ENCODE data around the gene DNAI1. TPM values are rescaled to one million over a fixed set of nuclear protein-coding genes. Genes with fewer than 3 reads are reported as not detected.

Gene DNAI1
- total RNA-seq, 4 donors from 2014 or later, result 0.51 TPM; not detected in 3

DNA sequence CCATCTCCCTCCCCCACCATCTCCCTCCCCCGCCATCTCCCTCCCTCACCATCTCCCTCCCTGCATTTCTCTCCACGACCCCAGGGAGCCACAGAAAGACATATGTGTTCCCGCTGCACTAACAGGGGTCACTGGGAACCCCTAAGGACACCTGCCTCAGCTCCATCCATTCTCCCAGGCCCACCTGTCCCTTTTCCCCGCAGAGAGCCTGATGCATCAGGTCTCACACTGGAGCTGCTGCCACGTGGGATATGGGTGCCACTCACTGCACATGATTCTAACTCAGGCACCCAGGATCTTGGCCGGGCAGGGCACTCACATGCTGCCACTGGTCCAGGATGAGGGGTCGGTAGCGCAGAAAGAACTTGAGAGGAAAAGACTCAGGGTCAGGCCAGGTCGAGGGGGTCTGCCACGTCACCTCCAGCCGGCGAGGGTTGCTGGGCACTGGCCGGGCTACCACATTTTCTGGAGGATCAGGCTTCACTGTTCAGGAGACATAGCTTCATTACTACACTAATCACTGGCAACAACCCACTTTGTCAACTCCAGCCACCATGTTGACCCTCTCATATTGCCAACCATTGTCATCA is 97.4 kb downstream of the DNAI1 start:
- TF ChIP-seq, protein P1, sequence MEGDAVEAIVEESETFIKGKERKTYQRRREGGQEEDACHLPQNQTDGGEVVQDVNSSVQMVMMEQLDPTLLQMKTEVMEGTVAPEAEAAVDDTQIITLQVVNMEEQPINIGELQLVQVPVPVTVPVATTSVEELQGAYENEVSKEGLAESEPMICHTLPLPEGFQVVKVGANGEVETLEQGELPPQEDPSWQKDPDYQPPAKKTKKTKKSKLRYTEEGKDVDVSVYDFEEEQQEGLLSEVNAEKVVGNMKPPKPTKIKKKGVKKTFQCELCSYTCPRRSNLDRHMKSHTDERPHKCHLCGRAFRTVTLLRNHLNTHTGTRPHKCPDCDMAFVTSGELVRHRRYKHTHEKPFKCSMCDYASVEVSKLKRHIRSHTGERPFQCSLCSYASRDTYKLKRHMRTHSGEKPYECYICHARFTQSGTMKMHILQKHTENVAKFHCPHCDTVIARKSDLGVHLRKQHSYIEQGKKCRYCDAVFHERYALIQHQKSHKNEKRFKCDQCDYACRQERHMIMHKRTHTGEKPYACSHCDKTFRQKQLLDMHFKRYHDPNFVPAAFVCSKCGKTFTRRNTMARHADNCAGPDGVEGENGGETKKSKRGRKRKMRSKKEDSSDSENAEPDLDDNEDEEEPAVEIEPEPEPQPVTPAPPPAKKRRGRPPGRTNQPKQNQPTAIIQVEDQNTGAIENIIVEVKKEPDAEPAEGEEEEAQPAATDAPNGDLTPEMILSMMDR (IDR thresholded peaks at IDR 0.05; ENCODE audit: low read depth), result no peak

DNA sequence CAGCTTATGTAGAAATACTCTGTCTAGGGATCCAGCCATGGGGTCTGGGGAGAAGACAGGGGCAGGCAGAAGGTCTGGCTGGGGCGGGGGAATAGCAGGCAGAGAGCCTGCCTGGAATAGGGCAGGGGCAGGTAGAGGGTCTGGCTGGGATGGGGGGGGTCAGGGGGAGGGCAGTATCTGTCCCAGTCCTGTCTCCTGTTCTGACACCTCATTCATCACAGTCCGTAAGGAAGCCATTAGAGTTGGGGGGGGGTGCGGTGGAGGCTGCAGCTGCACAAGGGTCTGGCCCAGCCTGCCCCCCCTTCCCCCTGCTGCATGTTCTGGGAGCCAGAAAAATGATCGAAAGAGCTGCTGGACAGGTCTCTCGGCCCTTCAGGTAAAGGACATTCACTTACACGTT is 98.3 kb downstream of the DNAI1 start:
- TF ChIP-seq, protein P1 (IDR thresholded peaks at IDR 0.05; ENCODE audit: low read depth), result no peak

DNA sequence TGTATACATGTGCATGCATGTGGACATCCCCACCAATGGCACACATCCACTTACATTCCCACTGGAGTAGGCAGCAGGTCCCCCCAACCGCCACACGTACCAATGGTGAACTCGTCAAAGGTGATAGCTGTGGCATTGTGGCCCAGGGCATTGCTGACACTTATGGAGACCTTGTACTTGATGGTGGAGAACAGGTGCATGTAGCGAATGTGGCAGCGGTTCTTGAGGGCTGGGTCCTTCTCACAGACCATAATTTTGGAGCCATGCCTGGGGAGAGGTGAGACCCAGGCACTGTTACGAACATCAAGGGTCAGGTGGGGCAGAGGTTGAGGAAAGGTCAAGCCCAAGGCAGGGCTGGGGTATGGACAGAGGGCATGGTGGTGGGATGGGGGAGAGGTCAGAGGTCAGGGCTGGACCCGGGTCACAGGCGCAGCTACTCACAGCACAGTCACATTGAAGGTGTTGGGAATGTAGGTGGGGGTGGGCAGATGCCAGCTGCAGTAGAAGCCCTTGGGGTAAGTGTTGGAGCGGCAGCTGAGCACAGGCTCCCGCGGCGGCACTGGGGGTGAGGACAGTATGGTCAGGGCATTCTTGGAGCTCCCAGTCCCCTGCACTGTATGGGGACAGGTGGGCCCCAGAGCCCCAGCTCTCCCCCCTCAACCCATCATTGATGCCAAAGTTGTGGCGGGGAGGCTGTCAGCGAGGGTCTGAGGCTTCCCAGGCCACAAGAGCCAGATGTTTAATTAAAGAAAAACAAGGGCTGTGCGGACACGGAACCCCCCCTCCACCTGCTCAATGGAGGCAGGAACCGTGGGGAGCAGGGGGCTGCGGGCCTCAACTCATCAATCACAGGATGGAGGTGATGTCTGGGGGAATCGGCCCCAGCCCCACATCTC is 99.1 kb downstream of the DNAI1 start:
- TF ChIP-seq, protein P1 (IDR thresholded peaks at IDR 0.05; ENCODE audit: low read depth), result no peak

DNA sequence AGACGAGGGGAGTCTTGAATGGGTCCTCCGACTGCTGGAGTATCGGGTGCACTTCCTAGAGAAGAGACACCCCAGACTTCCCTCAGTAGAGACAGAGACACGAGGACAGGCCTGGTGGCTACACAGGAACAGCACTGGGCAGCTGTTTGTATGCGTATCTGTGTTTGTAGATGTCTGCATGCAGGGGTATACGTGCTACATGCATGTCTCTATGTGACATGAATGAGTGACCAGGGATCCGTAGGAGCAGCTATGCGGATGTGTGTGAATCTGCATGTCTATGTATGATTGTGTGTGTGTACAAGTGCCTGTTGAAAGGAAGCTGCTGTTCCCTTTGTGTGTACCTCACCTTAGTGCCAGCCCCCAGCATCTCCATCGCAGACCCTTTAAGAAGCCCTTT is 99.8 kb downstream of the DNAI1 start:
- TF ChIP-seq, protein P1 (IDR thresholded peaks at IDR 0.05; ENCODE audit: low read depth), result no peak

DNA sequence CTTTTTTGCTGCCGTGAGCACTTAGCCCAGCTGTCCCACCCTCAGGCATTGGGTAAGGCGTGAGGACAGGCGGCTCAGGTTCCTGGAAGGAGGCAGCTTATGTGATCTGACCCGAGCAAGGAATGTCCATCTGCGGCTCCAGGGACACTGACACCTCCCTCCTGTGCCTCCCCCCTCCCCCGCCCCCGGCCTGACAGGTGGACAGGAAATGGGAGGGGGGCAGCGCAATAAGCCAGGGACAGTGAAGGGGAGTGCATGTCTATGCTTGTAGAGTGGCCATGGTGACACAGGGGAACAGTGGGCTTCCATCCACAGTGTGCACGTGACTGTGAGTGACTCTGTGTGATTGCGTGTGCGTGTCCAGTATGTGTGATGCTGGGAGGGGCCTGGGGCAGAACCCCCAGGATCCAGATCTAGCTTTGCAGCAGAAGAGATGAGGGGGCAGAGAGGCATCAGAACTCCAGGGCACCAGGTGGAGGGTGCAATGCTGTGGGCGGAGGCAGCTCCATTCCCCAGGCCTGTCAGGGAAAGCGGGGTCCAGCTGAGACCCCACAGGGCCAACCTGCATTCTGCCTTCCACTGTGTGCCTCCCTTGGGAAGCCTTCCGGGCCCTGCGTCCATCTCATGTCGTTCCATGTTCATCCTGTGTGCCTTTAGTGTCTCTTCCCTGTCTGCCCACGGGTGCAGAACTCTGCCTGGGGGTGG is 100.5 kb downstream of the DNAI1 start:
- TF ChIP-seq, protein P1 (IDR thresholded peaks at IDR 0.05; ENCODE audit: low read depth), result no peak

DNA sequence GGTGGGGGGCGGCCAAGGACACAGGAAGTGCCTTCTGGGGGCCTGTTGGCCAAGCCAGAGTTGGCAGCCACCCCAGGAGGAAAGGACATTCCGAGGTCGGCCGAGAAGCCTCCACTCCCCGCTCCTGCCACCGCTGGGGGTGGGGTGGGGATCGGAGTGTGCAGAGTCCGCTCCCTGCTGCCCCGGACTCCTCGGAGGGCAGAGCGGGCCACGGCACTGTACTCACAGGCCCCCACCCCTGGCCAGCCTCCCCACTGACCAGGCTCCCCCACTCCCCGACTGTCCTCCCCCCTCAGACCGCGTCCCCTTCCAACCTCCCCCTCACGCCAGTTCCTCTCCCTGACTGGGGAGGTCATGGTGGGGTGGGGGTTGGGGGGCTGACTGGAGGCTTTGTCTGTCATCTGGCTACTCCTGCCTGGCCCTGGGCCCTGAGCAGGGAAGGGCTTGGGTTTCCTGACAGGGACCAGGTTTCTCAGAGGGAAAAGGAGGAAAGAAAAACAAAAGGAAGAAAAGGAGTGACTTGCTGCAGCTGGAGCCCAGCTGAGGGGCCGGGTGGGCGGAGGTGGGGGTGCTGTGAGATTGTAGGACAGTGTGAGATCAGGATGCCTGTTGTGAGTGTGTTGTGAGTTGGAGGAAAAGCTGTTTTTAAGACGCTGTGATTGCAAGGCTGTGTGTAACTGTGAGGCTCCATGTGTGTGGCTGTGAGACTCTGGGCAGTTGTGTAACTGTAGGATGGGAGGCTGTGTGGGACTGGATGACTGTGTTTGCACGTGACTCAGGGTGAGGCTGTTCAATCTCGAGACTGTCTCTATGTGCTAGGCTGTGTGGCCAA is 101.2 kb downstream of the DNAI1 start:
- TF ChIP-seq, protein P1 (IDR thresholded peaks at IDR 0.05; ENCODE audit: low read depth), result no peak
